GM19452 (cell line): Measurements from ENCODE around the gene FBXW9.
A peak's percentile ranks its signal among the peaks of the same experiment; 100 is the strongest.
"Not testable (repeated sequence)": the region's sequence is repeated elsewhere in the genome, so short reads cannot be mapped to it uniquely, and the experiment has no call there.

Source experiments
- ATAC-seq: cut with Tn5 transposase; IDR thresholded peaks from one replicate; pipeline ENCODE4 v1.9.1; 2021; ENCODE audit not compliant: unreplicated experiment

FBXW9 gene

DNA sequence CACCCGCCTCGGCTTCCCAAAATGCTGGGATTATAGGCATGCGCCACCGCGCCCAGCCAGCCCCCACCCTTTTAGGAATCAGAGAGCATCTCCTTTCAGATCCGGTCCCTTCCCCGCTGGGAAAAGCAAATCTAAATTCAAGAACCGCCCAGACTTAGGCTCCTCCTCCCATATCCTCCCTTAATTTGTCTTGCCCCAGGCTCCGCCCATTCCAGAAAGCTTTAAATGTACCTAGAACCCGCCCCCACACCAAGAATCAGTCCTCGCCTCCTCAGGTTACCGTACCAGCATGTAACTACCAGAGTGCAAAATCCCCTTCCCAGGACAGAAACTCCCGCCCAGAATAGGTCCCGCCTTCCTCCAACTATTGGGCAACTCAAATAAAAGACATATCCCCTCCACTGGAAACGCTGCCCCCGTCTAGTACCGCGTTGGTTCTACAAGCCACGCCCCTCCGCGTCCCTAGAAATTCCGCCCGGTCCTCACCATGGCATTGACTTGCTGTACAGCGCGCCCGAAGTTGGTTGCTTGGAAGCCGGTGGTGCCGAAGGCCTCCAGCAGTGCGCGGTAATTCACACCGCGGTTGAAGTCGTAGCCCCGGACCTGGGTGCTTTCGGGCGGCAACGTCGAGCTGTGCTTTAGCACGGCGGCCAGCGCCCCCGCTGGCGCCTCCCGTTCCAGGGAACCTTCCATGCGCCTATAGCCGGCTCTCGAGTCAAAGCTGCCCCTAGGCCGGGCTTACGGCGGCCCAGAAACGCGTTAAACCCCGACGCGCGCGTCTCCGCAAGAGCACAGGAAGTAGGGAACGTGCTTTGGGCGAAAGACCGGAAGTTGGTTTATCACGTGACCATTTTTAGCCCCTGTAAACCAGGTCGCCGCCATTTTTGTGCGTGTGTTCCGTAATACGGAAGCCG is 15.1 kb downstream of the FBXW9 start, which contains the start of gene DHPS:
TSS of gene DHPS (minus strand) at position 807 of the 914 bp plus-strand sequence. CDS start at position 693, 114 bp downstream.
- peak; percentile 60 for ATAC-seq

DNA sequence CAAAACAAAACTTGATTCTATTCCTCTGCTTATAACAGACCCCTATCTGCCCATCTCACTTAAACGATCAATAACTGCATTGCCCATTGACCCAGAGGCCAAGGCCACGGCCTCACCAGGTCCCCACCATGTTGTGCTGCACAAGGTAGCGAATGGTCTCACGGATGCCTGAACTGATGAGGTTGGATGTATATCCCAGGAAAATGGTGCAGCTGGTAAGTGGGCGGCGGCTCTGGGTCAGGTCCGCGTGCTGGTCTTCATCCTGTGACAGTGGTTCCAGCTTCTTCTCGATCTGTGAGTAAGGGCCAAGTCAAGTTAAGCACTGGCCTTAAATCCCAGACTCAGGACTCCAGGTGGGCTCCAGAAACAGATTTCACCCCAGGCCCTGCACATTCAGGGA is 16.4 kb downstream of the FBXW9 start:
- no peak for ATAC-seq

DNA sequence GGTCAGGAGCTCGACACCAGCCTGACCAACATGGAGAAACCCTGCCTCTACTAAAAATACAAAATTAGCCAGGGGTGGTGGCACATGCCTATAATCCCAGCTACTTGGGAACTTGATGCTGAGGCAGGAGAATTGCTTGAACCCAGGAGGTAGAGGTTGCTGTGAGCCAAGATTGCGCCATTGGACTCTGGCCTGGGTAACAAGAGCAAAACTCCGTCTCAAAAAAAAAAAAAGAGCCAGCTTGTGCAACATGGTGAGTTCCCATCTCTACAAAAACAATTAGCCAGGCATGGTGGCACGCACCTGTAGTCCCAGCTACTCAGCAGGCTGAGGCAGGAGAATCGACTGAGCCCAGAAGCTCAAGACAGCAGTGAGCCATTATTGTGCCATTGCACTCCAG is 18.4 kb downstream of the FBXW9 start:
- not testable (repeated sequence) for ATAC-seq

DNA sequence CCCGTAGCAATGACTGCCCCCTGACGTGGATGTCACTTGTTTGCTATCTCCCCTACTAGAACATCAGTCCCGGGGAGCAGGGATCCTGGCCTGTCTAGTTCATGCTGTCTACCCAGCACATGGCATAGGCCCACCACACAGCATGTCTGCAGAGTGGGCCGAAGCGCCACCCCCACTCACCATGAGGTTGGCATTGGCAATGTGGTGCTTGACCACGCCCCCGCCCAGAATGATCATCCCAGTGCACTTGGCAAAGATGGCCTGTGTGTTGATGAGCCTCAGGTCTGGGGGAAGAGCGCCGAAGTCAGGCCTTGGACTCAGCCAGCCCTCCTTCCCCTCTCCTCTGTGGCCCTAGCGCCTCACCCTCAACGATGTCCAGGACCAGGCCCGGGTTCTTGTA is 19.5 kb downstream of the FBXW9 start:
- ATAC-seq, result no peak

DNA sequence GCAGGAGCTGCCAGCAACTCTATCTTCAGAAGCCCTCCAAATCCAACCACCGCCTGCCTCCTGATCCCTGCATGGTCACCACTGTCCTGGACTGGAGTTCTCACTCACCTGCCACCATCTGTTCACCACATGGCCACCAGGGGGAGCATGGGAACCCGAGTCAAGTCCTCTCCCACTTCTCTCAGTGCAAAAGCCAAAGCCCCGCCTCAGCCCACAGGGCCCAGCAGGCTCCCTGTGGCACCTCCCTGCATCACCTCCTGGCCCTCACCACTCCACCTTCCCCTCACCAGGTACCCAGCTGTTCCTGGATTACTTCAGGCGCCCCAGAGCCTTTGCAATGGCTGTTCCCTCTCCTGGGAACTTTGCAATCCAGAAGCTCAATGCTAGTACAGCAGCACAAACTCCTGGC is 20.0 kb downstream of the FBXW9 start:
- no peak for ATAC-seq

DNA sequence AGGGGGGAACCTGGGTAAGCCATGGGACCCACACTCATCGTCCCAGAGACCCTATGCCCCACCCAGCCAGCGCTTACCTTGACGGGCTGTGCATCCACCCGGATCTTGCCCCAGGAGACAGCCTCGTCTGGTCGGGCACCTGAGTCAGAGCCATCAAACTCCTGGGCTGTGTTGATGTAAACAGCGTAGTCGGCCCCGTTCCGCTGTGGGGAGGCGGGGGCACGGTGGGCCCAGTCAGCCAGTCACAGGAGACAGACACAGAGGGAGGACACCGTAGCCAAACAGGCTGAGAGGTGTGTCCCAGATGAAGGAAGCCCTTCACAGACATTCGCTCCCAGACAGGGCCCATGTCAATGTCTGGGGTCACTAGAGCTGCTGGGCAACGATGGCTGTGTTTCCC is 20.5 kb downstream of the FBXW9 start:
- ATAC-seq, result no peak

DNA sequence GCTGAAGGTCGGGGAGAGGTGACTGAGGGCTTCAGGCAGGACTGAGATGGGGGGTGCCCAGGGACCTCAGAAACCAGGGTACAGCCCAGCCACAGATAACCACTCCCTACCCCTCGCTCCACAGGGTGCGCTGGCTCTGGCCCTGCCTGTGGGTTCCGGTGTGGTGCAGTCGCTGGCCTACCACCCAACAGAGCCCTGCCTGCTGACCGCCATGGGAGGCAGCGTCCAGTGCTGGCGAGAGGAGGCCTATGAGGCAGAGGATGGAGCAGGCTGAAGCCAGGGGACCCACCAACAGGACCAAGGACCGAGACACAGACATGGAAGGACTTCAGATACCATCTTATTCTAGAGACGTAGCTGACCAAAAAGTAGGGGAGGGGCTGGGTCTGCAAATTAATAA is 21.0 kb downstream of the FBXW9 start:
- no peak for ATAC-seq

DNA sequence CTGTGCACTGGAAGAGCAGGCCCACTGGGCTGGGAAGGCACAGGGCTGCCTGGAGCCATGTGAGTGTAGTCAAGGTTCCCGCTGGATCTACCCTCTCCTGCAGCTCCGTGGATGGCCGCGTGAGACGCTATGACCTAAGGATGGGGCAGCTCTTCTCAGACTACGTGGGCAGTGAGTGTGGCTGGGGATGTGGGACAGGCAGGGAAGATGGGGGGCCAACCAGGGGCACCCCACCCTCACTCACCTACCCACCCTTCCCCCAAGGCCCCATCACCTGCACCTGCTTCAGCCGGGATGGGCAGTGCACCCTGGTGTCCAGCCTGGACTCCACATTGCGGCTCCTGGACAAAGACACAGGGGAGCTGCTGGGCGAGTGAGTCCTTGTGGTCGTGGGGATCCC is 23.7 kb downstream of the FBXW9 start:
- no peak for ATAC-seq

DNA sequence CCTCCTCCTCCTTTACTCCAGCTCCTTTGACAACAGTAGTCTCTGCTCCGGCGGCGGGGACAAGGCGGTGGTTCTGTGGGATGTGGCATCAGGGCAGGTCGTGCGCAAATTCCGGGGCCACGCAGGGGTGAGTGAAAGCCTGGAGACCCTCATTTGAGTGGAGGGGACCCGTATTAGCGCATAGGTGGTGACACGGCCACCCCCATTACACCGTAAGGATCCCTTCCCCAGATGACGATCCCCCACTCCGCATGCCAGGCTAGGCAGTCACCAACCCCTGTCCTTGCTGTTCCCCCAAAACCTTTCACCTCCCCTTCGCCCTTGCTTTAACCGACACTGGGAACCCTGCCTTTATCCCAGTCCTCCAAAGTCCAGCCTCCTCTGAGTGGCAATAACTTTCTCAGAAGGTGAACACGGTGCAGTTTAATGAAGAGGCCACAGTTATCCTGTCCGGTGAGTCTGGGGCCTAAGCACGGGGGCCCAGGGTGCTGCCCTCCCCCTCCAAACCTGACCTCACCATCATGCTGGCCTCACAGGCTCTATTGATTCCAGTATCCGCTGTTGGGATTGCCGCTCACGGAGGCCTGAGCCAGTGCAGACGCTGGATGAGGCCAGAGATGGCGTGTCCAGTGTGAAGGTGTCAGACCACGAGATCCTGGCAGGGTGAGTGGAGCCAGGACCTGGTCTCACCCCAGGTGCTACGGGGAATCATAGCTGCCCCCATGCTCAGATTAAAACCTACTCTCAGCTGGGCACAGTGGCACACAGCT is 26.1 kb downstream of the FBXW9 start:
- ATAC-seq, result no peak

DNA sequence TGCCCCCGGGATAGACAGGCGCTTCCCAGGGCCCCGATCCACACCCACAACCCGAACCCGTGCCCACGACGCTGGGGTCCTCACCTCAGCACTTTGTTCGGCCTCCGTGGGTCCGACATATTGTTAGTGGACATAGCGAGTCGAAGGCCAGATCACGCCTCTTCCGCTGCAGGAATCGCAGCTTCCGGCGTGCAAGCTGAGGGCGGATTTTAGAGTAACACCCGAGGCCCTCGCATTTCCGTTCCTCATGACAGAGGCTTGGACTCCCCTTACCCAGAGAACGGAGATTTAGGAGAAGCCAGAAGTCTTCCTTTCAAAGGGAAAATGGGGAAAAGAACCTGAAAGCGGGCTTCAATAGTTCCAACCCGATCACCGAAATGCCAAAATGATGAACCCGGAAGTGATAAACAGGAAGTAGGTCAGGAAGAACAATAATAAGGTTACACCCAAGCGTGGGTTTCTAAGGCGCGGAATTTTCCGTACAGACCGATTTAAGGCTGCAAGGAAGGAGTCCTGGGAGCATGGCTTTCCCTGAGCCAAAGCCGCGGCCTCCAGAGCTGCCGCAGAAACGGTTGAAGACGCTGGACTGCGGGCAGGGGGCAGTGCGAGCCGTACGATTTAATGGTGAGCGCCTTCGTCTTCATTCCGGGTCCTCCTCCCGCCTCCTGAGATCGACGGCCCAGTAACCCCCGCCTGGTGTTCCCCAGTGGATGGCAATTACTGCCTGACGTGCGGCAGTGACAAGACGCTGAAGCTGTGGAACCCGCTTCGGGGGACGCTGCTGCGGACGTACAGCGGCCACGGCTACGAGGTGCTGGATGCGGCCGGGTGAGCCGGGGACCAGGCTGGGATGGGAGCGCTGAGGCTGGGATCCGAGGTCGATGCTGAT is 26.9 kb downstream of the FBXW9 start:
- no peak for ATAC-seq

DNA sequence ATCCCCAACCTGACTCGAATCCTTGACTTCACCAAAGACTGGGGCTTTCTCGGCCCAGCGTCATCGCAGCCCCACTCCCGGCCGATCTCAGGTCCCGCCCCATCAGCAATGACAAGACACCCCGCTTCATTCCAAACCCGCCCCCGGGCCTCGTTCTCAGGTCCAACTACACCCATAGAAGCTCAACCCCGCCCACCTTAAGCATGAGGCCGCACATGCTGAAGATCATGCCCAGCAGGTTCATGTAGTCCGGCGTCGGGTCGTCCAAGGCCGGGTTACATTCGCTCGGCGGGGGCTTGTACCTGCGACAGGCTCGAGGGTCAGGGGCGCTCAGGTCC is 27.5 kb downstream of the FBXW9 start:
- ATAC-seq, result no peak

DNA sequence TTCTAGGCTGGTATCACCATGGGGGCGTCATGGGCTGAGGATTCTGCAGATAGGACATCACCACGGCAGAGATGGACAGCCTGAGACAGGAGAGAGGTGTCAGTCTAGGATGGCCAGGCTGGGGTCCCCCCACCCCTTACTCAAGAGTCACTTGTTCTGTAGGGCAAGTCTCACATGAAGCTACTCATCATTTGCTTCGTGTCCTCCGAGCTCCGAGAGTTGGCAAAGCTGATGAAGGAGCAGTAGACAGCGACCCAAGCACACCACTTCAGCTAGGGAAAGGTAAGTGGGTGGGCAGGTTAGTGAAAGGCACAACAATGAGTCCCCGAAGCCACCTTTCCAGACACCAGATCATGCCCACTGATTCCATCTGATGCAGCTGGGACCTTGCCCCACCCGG is 28.1 kb downstream of the FBXW9 start:
- ATAC-seq, result no peak

DNA sequence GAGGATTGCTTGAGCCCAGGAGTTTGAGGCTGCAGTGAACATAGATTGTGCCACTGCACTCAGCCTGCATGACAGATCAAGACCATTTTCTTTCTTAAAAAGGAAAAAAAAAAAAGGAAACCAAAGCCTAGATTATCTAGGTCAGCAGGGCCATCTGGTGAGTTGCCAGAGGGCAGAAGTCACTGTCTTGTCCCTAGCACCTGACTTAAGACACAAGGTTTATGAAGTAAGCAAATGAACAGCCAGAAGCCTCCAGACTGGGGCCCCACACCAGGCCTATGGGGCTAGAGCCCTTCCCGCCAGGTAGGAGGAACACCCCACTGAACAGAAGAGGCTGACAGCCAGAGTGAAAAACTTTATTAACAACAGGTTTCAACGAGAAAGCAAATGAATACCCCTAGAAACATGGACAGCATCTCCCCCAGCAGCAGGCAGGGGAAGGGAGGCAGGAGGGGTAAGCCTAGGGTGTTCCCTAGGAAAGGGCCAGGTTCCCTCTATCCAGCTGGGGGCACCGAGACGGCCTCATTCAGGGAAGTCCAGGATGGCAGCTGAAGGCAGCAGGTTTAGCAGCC is 28.6 kb downstream of the FBXW9 start:
- no peak for ATAC-seq

DNA sequence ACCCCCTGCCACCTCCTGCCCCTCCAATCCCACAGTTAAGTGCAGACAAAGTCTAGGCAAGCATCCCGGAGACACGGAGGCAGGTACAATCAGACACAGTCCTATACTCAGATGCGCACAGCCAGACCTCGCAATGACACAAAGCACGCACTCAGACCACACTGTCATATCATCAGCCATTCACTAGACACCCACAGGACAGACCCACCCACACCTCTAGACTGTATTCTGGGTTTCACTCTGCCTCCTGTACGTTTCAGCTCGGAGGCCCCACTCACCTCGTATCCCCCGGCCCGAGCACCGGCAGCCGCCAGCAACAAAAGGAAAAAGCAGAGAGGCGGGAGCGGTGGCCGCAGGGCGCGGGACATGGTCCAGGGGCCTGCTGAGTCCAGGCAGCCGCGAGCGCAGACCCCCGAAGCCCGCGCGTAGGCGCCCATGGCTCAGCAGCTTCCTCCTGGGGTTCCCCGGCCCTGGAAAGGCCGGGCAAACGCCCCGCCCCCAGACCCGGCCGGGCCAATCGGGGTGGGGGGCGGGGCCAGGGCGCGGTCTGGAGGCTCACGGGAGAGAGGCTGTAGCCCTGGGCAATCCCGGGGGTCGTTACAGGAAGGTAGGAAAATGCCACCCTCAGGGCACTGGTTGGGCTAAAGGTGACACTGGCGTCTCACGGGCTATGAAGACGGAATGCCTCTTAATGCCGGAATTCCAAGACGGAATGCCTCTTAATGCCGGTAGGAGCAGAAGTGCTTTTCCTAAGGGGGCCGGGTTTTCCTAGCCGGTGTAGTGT is 30.0 kb downstream of the FBXW9 start, which contains the start of the genes MAN2B1 and WDR83:
TSS of gene MAN2B1 (minus strand) at position 478 of the 784 bp plus-strand sequence. CDS start at position 437, 41 bp downstream.
TSS of gene WDR83 (plus strand) at position 543 of the 784 bp plus-strand sequence. CDS start 2,984 bp downstream, outside the sequence.
- no peak for ATAC-seq

DNA sequence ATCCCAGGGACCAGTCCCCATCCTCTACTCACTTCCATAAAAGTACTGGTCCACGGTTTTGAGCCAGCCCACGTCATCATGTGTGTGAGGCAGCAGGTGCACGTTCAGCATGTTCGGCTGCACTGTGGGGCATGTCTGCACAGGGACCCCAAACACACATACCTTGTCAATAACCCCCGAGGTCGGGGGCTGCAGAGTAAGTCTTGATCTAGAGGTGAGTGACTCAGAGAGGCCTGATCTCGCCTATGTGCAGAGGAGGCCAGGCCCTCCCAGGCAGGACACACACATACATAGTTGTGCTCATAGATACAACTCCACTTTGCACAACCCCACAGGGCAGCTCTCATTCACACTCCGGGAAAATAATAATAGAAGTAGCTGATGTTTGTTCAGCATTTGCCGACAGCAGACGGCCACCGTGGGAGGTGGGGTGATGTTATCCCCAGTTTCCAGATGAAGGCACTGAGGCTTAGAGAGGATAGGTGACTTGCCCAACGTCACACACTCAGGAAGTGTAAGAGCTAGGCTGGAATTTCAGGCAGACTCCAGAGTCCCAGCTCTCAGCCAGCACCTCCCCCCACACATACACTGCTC is 30.7 kb downstream of the FBXW9 start:
- ATAC-seq, result no peak

DNA sequence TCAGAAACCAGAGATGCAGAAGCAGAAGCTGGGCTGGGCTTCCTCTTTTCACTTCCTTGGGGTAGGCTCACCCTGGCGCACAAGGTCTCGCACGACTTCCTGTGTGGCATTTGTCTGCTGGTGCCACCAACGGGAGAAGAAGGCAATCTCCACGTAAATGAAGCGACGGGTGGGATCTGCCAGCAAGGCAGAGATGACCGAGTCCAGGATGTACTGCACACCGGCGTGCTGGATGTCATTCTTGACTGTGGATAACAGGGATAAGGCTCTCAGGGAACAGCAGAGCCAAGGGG is 31.2 kb downstream of the FBXW9 start:
- ATAC-seq, result no peak

DNA sequence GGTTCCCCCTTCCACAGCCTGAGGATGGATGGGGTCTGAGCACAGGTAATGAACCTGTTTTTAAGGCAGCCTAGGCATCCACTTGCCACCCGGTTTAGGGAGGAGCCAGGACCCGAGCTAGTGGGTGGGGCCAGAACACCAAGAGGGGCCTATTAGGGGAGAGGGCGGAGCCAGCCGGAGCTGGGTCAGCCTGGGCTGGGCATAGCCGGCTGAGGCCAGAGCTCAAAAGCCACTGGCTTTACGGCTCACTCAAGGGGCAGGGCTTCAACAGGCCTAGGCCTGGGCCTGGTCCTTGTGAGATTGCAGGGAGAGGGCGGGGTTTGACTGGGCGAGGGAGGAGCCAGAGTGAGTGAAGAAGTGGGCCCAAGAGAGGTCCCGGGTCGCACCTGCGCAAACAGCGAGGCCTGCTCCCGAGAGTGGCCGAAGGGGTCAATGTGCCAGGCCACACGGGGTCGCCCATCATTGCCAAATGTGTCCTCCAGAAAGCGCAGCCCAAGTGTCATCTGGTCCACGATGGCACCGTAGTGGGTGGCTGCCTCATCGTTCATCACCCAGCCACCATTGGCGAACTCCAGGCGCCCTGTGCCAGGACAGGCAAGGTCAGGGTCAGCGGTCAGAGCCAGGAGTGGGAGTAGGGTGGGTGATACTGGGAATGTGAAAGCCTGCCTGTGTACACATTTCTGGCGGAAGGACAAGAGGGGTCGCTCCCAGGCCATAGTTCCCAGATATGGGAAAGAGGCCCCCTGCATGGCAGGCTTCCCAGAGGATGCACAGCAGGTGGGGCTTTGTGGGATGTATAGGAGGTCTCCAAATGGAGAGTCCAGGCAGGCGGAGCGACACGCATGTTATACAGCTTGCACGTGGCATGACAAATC is 31.8 kb downstream of the FBXW9 start:
- ATAC-seq, result no peak

DNA sequence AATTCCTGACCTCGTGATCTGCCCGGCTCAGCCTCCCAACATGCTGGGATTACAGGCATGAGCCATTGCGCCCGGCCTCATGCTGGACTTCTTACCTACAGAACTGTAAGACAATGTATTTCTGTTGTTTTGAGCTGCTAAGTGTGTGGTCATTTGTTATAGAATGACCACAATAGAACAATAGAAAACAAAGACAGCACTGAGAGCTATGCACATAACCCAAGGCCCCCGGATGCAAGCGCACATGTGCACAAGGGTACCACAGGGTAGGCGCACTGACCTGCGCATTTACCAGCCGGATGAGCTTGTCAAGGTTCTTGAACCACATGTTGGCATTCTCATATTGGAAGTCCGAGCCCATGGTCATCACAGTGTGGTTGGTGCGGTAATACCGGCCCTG is 35.5 kb downstream of the FBXW9 start:
- ATAC-seq, result no peak

DNA sequence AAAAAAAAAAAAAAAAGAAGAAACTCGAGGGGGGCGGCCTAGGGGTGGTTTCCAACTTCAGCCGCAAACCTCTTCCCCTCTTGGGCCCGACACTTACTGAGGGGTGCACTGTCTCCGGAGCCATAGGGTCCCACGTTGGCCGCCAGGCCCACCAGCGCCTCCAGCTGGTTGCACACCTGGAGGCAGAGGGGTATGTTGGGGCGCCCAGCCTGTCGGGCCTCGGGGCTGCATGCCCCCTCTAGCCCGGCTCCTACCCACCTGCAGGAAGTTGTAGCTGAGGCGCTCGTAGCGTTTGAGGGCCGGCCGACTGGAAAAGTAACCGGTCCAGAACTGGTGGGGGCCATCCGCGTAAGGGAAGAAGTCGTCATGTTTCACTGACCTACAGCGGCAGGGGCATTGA is 38.5 kb downstream of the FBXW9 start:
- no peak for ATAC-seq
